ENCODE measurements around the gene MYOM1. TPM values are rescaled to one million over a fixed set of nuclear protein-coding genes. Genes with fewer than 3 reads are reported as not detected.

Gene MYOM1
- total RNA-seq, 1 donor from 2014 or later, result 3.9 TPM

GRCh38 chr18:3153107-3153704 lies 66.6 kb downstream of the MYOM1 start:
- DNase-seq (ENCODE audit: low spot score), result no peak

GRCh38 chr18:3152294-3152693 lies 67.5 kb downstream of the MYOM1 start:
- no peak for DNase-seq (ENCODE audit: low spot score)

- no peak for DNase-seq (ENCODE audit: low spot score)
Observed at GRCh38 chr18:3151399-3152264, 68.1 kb downstream of the MYOM1 start.

GRCh38 chr18:3150688-3151087 lies 69.1 kb downstream of the MYOM1 start:
- no peak for DNase-seq (ENCODE audit: low spot score)

GRCh38 chr18:3150274-3150673 lies 69.5 kb downstream of the MYOM1 start:
- DNase-seq (ENCODE audit: low spot score), result no peak

GRCh38 chr18:3148930-3149535 lies 70.7 kb downstream of the MYOM1 start:
- no peak for DNase-seq (ENCODE audit: low spot score)

GRCh38 chr18:3147935-3148554 lies 71.7 kb downstream of the MYOM1 start:
- DNase-seq (ENCODE audit: low spot score), result no peak

- no peak for DNase-seq (ENCODE audit: low spot score)
Observed at GRCh38 chr18:3140986-3141639, 78.7 kb downstream of the MYOM1 start.

- DNase-seq (ENCODE audit: low spot score), result no peak
Observed at GRCh38 chr18:3140342-3140741, 79.4 kb downstream of the MYOM1 start.

- no peak for DNase-seq (ENCODE audit: low spot score)
Observed at GRCh38 chr18:3139406-3139805, 80.4 kb downstream of the MYOM1 start.

- DNase-seq (ENCODE audit: low spot score), result no peak
Observed at GRCh38 chr18:3138274-3138975, 81.3 kb downstream of the MYOM1 start.

- no peak for DNase-seq (ENCODE audit: low spot score)
Observed at GRCh38 chr18:3135536-3135935, 84.2 kb downstream of the MYOM1 start.

- no peak for DNase-seq (ENCODE audit: low spot score)
Observed at GRCh38 chr18:3132700-3133099, 87.1 kb downstream of the MYOM1 start.

- no peak for DNase-seq (ENCODE audit: low spot score)
Observed at GRCh38 chr18:3130344-3130743, 89.4 kb downstream of the MYOM1 start.

- peak; percentile 91 for DNase-seq (ENCODE audit: low spot score)
Observed at GRCh38 chr18:3129053-3129864, 90.5 kb downstream of the MYOM1 start.

GRCh38 chr18:3126457-3127097 lies 93.2 kb downstream of the MYOM1 start:
- no peak for DNase-seq (ENCODE audit: low spot score)

GRCh38 chr18:3124822-3125221 lies 94.9 kb downstream of the MYOM1 start:
- DNase-seq (ENCODE audit: low spot score), result no peak

- DNase-seq (ENCODE audit: low spot score), result no peak
Observed at GRCh38 chr18:3122851-3123250, 96.9 kb downstream of the MYOM1 start.

GRCh38 chr18:3121259-3121658 lies 98.5 kb downstream of the MYOM1 start:
- no peak for DNase-seq (ENCODE audit: low spot score)

Measured in mesenteric fat pad (tissue), 1 donor.